WI38 (cell line): Measurements from ENCODE around the gene PHACTR3.

Experiments
- H3K4me3 ChIP-seq: 2 replicates; pipeline ENCODE4 v1.5.1; 2011; ENCODE audit warnings: low read depth, mild to moderate bottlenecking, control low read depth, low read length
- CTCF ChIP-seq: IDR thresholded peaks from 2 replicates; pipeline ENCODE4 v1.5.1; 2012; ENCODE audit warnings: low read depth, mild to moderate bottlenecking, control low read depth, low read length

The PHACTR3 gene

GRCh38 chr20:59644371-59644939, 40.1 kb downstream of the PHACTR3 start:
- H3K4me3 ChIP-seq: no peak overlapping the region
- no peak for TF ChIP-seq CTCF

DNA sequence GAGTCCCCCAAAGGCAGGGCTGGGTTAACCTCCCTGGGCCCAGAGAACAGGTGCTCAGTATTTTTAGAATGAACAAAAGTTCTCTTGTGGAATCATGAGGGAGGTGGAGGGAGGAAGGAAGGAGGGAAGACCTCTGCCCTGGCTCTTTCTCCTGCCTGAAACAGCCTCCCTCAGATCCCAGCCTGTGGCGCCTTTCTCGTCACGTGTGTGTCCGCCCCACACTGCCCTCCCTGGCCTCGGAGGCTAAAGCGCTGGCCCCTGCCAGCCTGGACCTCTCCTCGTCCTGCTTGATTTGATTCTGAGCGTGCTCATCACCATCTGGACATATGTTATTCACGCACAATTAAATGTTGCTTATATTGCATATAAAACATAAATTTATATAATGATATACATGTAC, 40.9 kb downstream of the PHACTR3 start:
- H3K4me3 ChIP-seq: no peak overlapping the region
- no peak for TF ChIP-seq CTCF

DNA sequence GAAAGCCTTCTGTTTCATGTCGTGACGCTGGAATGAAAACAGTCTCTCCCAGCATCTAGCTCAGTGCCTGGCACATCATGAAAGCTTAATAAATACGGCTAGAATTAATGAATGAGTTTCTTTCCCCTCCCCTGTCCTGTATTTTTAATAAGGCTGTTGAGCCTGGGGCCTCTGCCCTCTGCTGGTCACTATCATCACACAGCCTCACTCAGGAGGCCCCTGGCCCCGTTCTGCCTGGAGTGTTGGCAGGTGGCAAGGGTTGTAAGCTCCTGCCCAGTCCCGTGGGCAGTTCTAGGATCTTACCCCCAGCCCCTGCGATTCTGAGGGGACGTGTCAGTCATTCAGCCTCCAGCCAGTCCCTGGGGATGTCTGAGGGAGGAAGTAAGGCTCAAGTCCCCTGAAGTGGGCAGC, 41.4 kb downstream of the PHACTR3 start:
- TF ChIP-seq CTCF: no peak
- H3K4me3 ChIP-seq: no peak overlapping the region

- H3K4me3 ChIP-seq: no peak overlapping the region
- TF ChIP-seq CTCF: no peak
Observed at GRCh38 chr20:59646487-59646886, 42.1 kb downstream of the PHACTR3 start.

- H3K4me3 ChIP-seq: no peak overlapping the region
- no peak for TF ChIP-seq CTCF
Observed at GRCh38 chr20:59647271-59647670, 42.9 kb downstream of the PHACTR3 start.

DNA sequence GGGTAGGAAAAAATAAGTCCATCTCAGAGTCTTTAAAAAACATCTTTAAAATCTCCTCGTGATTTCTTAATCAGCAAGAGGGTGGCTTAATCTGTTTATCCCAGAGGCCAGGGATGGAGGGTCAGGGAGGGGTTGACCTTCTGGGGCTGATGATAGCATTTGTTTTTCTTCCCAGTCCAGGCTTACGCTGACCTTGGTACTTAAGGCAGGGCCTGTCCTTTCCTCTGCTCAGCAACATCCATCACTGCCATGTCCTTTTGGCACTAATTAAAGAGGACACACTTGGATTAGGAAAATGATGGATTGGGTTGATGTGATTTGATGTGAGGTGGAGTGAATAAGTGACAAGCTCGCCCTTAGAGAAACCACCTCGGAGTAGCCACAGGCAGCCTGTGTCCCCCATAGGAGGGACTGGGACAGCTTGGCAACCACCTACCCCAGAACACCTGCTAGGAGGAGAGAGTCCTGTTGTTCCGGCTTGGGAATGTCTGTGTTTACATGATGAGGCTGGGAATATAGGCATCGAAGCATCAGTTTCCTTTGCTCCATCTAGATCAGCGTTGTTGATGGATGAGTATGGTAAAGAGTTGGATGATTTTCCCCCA, 44.2 kb downstream of the PHACTR3 start:
- no peak overlapping the region for H3K4me3 ChIP-seq
- no peak for TF ChIP-seq CTCF

GRCh38 chr20:59650418-59650817, 46.1 kb downstream of the PHACTR3 start:
- H3K4me3 ChIP-seq: no peak overlapping the region
- TF ChIP-seq CTCF: no peak
